Esophagus muscularis mucosa (tissue), 3 donors: ENCODE data around the gene GPC6.

ENCODE experiments used
- POLR2A ChIP-seq: fragments of 450-650 bp; IDR thresholded peaks from one replicate; pipeline ENCODE4 v1.6.1; 2017; ENCODE audit warnings: antibody characterized with exemption, moderate library complexity, mild to moderate bottlenecking, low read depth
- POLR2AphosphoS5 ChIP-seq, 2 donors: sonication (generic); formaldehyde crosslinking; IDR thresholded peaks; one replicate each; pipeline ENCODE4 v1.6.1; 2017; ENCODE audit warnings: antibody characterized with exemption in 2 of 2
- TF ChIP-seq, protein P1 (sequence below), 3 experiments: fragments of 200-600 bp in 2 of 3; fragments of 450-650 bp in 1 of 3; sonication (generic) in 2 of 3; IDR thresholded peaks; one replicate each; pipeline ENCODE4 v1.5.1; 2017 to 2019; ENCODE audit warnings: antibody characterized with exemption in 3 of 3, mild to moderate bottlenecking in 2 of 3, moderate library complexity in 1 of 3

DNA sequence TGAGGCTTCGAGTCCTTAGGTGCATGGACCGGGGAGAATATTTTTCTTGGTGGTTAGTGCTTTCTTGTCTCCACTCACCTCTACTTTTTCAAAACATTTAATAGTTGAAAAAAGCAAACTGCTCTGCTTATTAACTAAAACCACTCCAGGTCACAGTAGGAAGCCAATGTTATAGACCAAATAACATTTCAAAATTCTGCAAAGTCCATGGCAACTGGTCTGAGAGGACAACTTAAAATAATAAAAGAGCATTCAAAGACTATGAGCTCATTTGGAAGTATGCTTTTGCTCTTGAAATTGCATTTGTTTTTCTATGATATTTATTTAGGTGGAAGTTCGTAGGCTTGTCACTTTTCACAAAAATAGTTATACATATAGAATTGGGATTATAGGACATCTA is 769.9 kb downstream of the GPC6 start:
- TF ChIP-seq, protein P1, sequence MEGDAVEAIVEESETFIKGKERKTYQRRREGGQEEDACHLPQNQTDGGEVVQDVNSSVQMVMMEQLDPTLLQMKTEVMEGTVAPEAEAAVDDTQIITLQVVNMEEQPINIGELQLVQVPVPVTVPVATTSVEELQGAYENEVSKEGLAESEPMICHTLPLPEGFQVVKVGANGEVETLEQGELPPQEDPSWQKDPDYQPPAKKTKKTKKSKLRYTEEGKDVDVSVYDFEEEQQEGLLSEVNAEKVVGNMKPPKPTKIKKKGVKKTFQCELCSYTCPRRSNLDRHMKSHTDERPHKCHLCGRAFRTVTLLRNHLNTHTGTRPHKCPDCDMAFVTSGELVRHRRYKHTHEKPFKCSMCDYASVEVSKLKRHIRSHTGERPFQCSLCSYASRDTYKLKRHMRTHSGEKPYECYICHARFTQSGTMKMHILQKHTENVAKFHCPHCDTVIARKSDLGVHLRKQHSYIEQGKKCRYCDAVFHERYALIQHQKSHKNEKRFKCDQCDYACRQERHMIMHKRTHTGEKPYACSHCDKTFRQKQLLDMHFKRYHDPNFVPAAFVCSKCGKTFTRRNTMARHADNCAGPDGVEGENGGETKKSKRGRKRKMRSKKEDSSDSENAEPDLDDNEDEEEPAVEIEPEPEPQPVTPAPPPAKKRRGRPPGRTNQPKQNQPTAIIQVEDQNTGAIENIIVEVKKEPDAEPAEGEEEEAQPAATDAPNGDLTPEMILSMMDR (IDR thresholded peaks at IDR 0.05): no peak
- TF ChIP-seq POLR2AphosphoS5 (IDR thresholded peaks at IDR 0.05) (no peak), POLR2A (no peak)
